ENCODE data around the gene LRMDA. TPM values are rescaled to one million over a fixed set of nuclear protein-coding genes. Genes with fewer than 3 reads are reported as not detected.
A peak's percentile ranks its signal among the peaks of the same experiment; 100 is the strongest.
"Not testable (repeated sequence)": the region's sequence is repeated elsewhere in the genome, so short reads cannot be mapped to it uniquely, and the experiment has no call there.

The LRMDA gene
- total RNA-seq, 4 donors from 2014 or later: 1.5 to 15.7 (median 4.6) TPM

DNA sequence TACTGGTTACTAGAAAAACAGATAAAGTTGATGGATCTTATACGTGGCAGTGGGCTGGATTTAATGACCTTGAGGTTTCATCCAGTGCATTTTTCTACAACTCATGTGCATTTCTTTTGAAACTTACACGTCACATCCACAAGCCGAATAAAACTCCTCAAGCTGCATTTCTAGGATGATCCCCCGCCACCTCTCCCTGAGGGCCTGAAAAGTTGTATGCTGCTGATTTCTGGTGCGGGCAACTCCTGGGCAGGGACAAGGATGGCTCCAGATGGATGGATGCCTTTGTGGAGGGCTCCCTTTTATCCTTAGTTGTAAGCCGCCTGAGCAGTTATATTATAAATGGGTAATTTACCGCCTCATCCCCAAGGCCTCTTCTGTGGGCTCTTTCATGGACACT lies 1091.1 kb downstream of the LRMDA start:
- TF ChIP-seq, protein P1, sequence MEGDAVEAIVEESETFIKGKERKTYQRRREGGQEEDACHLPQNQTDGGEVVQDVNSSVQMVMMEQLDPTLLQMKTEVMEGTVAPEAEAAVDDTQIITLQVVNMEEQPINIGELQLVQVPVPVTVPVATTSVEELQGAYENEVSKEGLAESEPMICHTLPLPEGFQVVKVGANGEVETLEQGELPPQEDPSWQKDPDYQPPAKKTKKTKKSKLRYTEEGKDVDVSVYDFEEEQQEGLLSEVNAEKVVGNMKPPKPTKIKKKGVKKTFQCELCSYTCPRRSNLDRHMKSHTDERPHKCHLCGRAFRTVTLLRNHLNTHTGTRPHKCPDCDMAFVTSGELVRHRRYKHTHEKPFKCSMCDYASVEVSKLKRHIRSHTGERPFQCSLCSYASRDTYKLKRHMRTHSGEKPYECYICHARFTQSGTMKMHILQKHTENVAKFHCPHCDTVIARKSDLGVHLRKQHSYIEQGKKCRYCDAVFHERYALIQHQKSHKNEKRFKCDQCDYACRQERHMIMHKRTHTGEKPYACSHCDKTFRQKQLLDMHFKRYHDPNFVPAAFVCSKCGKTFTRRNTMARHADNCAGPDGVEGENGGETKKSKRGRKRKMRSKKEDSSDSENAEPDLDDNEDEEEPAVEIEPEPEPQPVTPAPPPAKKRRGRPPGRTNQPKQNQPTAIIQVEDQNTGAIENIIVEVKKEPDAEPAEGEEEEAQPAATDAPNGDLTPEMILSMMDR (IDR thresholded peaks at IDR 0.05): no peak
- no peak for TF ChIP-seq POLR2A (IDR thresholded peaks at IDR 0.05)
- intact Hi-C loops (cut with DNase I; ENCODE audit: low total_unique reads): no loop called here
- peak overlapping the region; percentile 73 to 78 for H3K27ac ChIP-seq
- no peaks in the 10 kb centered on the region for H3K36me3 ChIP-seq
- no peaks in the 10 kb centered on the region for H3K27me3 ChIP-seq
- DNase-seq: no peak
- peaks cover 0 to 5% of the 10 kb centered on the region in 2 donors for H3K4me1 ChIP-seq
- H3K4me3 ChIP-seq: no peak overlapping the region
- H3K9me3 ChIP-seq: no peaks in the 10 kb centered on the region

DNA sequence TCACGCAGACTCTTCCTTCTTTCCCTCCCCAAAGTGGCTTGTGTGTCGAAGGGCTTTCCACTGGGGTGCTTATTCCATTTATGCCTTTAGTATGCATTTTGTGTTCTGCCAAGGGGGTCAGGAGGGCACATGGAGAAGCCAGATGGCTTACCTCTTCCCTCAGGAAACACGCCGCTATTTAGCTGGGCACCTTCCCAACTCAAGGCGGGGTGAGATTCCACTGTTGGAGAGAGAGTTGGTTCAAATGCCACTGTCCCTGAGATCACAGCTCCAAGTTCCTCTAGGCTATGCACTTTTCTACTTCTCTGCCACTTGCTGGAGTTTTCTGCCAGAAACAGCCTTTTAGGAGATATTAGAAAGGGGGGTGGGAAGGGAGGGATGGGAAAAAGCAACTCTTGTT lies 1091.8 kb downstream of the LRMDA start:
- Histone ChIP-seq H3K4me3 (no peak overlapping the region), H3K36me3 (no peaks in the 10 kb centered on the region), H3K9me3 (no peaks in the 10 kb centered on the region), H3K27ac (peak overlapping the region; percentile 73 to 78), H3K4me1 (peaks cover 0 to 5% of the 10 kb centered on the region in 2 donors), H3K27me3 (no peaks in the 10 kb centered on the region)
- TF ChIP-seq POLR2A (IDR thresholded peaks at IDR 0.05): no peak
- TF ChIP-seq, protein P1 (IDR thresholded peaks at IDR 0.05): no peak
- intact Hi-C loops (cut with DNase I; ENCODE audit: low total_unique reads): no loop called here
- DNase-seq: peak; percentile 45 to 65

DNA sequence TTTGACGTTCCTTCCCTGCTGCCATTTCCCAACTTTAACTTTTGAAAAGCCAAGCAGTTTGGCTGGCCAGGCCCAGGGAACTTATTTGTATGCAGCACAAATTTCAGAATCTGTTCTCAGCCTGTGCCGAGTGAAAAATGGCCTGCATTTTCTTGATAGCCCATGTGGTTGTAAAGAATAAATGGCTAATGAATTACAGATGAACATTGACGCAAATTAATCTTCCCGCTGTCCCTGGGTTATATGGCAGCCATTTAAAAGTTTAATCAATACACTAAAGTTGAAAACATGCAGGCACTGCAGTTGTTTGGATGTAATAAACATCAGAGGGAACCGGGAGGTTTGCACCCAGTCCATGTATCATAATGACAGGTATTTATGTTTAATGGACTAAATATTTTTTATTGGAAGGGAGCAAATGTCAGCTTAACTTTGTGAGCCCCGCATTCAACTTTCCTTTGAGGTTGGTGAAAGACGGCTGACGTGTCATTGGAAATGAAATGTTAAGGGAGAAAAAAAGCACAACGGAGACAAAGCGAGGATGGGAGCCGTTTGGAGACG lies 1092.4 kb downstream of the LRMDA start:
- no peak for TF ChIP-seq POLR2A (IDR thresholded peaks at IDR 0.05)
- TF ChIP-seq, protein P1 (IDR thresholded peaks at IDR 0.05): no peak
- H3K4me3 ChIP-seq: no peak overlapping the region
- intact Hi-C loops (cut with DNase I; ENCODE audit: low total_unique reads): no loop called here
- peak overlapping the region; percentile 73 to 78 for H3K27ac ChIP-seq
- H3K4me1 ChIP-seq: peaks cover 0 to 5% of the 10 kb centered on the region in 2 donors
- no peaks in the 10 kb centered on the region for H3K27me3 ChIP-seq
- no peaks in the 10 kb centered on the region for H3K36me3 ChIP-seq
- peak; percentile 40 to 71 for DNase-seq
- no peaks in the 10 kb centered on the region for H3K9me3 ChIP-seq

DNA sequence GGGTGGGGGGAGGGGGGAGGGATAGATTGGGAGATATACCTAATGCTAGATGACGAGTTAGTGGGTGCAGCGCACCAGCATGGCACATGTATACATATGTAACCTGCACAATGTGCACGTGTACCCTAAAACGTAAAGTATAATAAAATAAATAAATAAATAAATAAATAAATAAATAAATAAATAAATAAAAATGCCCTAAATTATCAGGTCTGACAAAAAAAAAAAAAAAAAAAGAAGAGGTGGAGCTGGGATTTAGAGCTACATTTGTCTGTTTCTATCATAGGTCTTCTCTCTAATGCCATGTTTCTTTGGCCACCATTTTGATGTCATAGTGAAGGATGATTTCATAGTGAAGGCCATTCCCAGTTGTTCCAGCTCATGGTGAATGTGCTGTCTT lies 1095.4 kb downstream of the LRMDA start:
- H3K4me3 ChIP-seq; H3K4me1 ChIP-seq; H3K36me3 ChIP-seq; DNase-seq; H3K27me3 ChIP-seq; H3K27ac ChIP-seq; intact Hi-C loops (cut with DNase I; ENCODE audit: low total_unique reads); H3K9me3 ChIP-seq: not testable (repeated sequence)

DNA sequence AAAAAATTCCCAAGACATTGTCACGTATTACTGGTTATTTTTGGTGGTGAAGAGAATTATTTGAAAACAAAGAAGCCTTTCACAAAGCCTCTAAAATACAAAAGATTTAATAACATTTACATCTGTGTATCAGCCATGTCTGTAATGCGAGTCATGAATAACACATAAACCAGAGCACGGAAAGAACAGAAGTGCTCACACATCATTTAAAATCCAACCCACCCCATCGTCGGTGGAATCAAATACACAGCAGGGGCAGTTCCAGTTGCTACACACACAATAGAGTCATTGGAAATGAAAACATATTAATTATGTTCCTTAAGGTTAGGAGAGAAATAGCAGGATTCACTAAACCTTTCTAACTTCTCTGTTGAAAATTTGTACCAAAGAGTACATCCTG lies 1108.9 kb downstream of the LRMDA start:
- no peaks in the 10 kb centered on the region for H3K4me1 ChIP-seq
- TF ChIP-seq, protein P1 (IDR thresholded peaks at IDR 0.05): no peak
- no peak for TF ChIP-seq POLR2A (IDR thresholded peaks at IDR 0.05)
- no peak overlapping the region for H3K4me3 ChIP-seq
- no peaks in the 10 kb centered on the region for H3K9me3 ChIP-seq
- no peaks in the 10 kb centered on the region for H3K36me3 ChIP-seq
- intact Hi-C loops (cut with DNase I; ENCODE audit: low total_unique reads): no loop called here
- no peak overlapping the region for H3K27ac ChIP-seq
- no peaks in the 10 kb centered on the region for H3K27me3 ChIP-seq
- no peak for DNase-seq

DNA sequence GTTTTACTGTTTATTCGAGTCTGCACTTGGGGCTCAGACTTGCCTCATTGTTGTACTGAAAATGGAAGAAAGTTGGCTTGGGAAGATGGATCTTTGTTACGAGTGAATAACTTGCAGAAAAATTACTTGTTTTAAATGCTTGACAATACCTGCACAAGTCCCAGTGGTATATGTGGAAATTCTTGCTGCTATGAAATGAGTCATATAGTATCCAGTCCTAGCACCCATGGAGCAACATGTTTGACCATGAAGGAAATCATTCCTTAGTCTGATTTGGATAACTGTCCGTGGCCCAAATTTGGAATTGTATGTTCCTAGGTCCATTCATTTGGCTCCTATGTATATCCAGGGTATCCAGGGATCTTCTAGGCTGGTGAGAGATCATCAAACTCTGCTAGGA lies 1109.4 kb downstream of the LRMDA start:
- no peak for TF ChIP-seq POLR2A (IDR thresholded peaks at IDR 0.05)
- TF ChIP-seq, protein P1 (IDR thresholded peaks at IDR 0.05): no peak
- Histone ChIP-seq H3K4me3 (no peak overlapping the region), H3K9me3 (no peaks in the 10 kb centered on the region), H3K27me3 (no peaks in the 10 kb centered on the region), H3K4me1 (no peaks in the 10 kb centered on the region), H3K36me3 (no peaks in the 10 kb centered on the region), H3K27ac (no peak overlapping the region)
- intact Hi-C loops (cut with DNase I; ENCODE audit: low total_unique reads): no loop called here
- no peak for DNase-seq
